SK-N-MC (cell line): ENCODE measurements around the gene CYP27C1.

Experiments
- EZH2 ChIP-seq: fragments of 200-600 bp; sonication (generic); IDR thresholded peaks from one replicate; pipeline ENCODE4 v1.6.1; 2017; ENCODE audit warnings: antibody characterized with exemption
- FOXP2 ChIP-seq: optimal IDR thresholded peaks from 2 replicates; pipeline ENCODE3; 2011; ENCODE audit warnings: mild to moderate bottlenecking, moderate library complexity; ENCODE audit not compliant: insufficient read depth; ENCODE audit errors: extremely low read length, control extremely low read depth
- POLR2AphosphoS5 ChIP-seq: IDR thresholded peaks from 2 replicates; pipeline ENCODE4 v1.6.1; 2012; ENCODE audit warnings: mild to moderate bottlenecking, low read depth, low read length, borderline replicate concordance

DNA sequence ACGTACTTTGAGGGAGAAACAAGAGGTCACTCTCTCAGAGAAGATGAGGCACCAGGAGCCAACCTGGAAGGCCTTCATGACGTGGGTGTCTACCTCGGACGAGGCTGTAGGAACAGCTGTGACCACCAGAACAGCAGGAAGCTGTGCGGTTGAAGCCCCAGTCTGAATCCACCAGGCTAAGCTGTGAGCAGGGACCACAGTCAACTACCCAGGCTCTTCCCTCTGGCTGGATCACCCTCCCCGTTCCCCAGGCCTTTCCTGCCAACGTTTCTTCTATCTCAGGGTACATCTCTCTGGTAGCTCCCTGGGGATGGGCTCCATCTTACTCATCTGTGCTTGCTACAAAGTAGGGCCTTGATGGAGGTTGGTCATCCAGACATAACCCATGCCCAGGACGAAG is 36.8 kb upstream of the CYP27C1 start:
- TF ChIP-seq EZH2 (no peak), POLR2AphosphoS5 (no peak), FOXP2 (no peak)
